Spinal cord (tissue), 10 donors: ENCODE results near the gene THADA. TPM values are rescaled to one million over a fixed set of nuclear protein-coding genes. Genes with fewer than 3 reads are reported as not detected.

ENCODE experiments used
- DNase-seq, 6 donors: peaks; one replicate each; pipeline versions ENCODE4 v3.0.0 to v3.0.0-alpha.2; 2013 to 2015; ENCODE audit warnings: low spot score in 6 of 6, low read depth in 4 of 6
- H3K27ac ChIP-seq: one replicate; pipeline ENCODE4 v1.5.1; 2013; ENCODE audit warnings: low read depth, low read length, control low read depth
- H3K27me3 ChIP-seq: one replicate; pipeline ENCODE4 v1.6.1; 2013; ENCODE audit warnings: low read length; ENCODE audit not compliant: control insufficient read depth, insufficient read depth
- H3K36me3 ChIP-seq: one replicate; pipeline ENCODE4 v1.6.1; 2013; ENCODE audit warnings: low read length; ENCODE audit not compliant: control insufficient read depth, insufficient read depth
- H3K4me1 ChIP-seq: one replicate; pipeline ENCODE4 v1.6.1; 2013; ENCODE audit warnings: low read length; ENCODE audit not compliant: control insufficient read depth, insufficient read depth
- H3K4me3 ChIP-seq: one replicate; pipeline ENCODE4 v1.5.1; 2013; ENCODE audit warnings: low read depth, low read length, control low read depth
- H3K9me3 ChIP-seq: one replicate; pipeline ENCODE4 v1.6.1; 2013; ENCODE audit warnings: low read length; ENCODE audit not compliant: control insufficient read depth, insufficient read depth
- WGBS: methylation state at CpG from one replicate; pipeline ENCODE4 v1.1.5; 2013; ENCODE audit warnings: missing lambda C conversion rate; ENCODE audit not compliant: insufficient coverage; 5-methylcytosine and 5-hydroxymethylcytosine counted together
- polyA plus RNA-seq, 2 donors: library from polyadenylated mRNA; unstranded; fragments of 120-200 nt; gene quantifications; one replicate each; pipeline ENCODE4 v1.2.1, GENCODE V29; 2013; ENCODE audit not compliant: insufficient read length in 2 of 2
- total RNA-seq, 2 donors: library from RNA; depleted of rRNA in 1 of 2; stranded (reverse); fragments of 120-200 nt in 1 of 2; fragments of >200 nt in 1 of 2; gene quantifications; one replicate each; pipeline versions ENCODE4 v1.2.3 to v1.2.4, GENCODE V29; 2013 to 2014
- donor health status: healthy.

Gene THADA
- total and polyA plus RNA-seq, 4 donors, result 16.5 to 44.8 (median 21.5) TPM

DNA sequence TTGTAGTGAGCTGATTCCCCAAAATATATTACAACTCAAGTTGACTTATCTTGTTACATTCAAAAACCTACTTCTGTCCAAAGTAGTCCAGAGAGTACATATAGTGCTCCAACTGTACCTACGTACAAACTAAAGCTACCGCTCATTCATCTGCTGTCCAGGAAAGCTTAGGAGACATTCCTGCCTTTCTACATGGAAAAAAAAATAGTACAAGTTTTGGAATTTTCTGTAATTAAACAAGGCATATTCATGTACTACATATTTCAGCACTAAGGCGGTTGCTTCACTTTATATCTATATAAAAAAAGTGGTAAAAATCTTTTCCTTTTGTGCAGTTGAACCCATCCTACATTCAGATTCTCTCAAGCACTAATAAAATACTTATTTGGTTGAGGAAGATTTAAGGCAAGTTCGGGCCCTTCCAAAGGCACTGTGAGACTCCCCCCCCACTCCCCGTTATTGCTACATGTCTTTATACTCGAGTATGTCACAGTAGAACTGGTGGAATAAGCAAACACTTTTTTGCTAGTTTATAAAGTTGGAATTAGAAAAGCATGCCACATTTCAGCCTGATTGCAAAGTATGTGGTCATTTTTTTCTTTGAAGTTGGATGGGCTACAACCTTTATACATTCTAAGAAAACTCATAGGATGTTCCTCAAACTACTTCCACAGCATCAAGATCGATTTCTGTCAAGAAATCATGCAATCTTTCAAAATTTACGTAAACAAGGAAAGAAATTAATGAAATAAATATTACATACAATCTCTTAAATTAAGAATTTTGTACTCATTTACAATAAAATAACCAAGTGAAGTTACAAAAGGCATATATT lies 373.1 kb downstream of the THADA start:
- peak overlapping the region; percentile 79 for H3K4me3 ChIP-seq
- H3K4me1 ChIP-seq, result peaks cover 51% of the 10 kb centered on the region
- peaks cover 16% of the 10 kb centered on the region for H3K36me3 ChIP-seq
- WGBS, result no CpG with 5 or more reads among the region's 8 CpGs
- H3K27me3 ChIP-seq, result peaks cover 12% of the 10 kb centered on the region
- peak in 2 of 6 donors; percentile 13 to 35 for DNase-seq
- peak overlapping the region; percentile 98 for H3K27ac ChIP-seq
- H3K9me3 ChIP-seq, result no peaks in the 10 kb centered on the region

GRCh38 chr2:43221763-43222474 lies 373.9 kb downstream of the THADA start:
- H3K9me3 ChIP-seq, result no peaks in the 10 kb centered on the region
- 7% methylated on average over 5 of the region's 8 CpGs for WGBS
- H3K36me3 ChIP-seq, result peaks cover 16% of the 10 kb centered on the region
- peaks cover 11% of the 10 kb centered on the region for H3K27me3 ChIP-seq
- peak in 5 of 6 donors; percentile 70 to 95 (median 83) for DNase-seq
- peak overlapping the region; percentile 79 for H3K4me3 ChIP-seq
- H3K4me1 ChIP-seq, result peaks cover 49% of the 10 kb centered on the region
- H3K27ac ChIP-seq, result peak overlapping the region; percentile 98

DNA sequence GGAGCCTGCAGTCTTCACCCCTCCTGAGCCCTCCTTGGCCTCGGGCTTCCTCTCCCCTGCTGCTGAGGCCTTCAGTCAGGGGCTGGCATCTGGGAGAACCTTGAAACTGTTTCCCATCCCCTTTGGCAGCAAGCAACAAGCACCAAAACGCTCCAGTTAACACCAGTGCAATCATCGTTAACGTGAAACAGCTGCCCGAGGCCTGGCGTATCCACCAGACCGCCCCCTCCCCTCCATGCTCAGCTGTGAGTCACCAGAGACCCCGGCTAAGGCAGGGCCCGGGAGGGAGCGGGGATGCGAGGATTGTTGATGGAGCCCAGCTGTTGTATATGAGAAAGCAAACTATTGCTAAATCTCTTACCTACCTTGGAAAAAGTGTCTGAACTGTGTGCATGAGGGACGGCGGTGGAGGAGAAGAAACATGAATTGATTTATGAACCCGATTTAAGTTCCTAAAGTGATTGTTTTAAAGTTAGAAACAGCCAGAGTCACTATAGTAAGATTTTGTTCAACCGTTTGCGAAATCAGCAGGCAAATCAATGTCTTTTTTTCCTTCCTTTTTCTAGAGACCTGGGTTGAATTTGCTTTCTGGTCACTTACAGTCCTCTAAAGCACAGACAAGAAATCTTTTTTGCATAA lies 374.6 kb downstream of the THADA start:
- DNase-seq, result peak in 2 of 6 donors; percentile 82 to 84

DNA sequence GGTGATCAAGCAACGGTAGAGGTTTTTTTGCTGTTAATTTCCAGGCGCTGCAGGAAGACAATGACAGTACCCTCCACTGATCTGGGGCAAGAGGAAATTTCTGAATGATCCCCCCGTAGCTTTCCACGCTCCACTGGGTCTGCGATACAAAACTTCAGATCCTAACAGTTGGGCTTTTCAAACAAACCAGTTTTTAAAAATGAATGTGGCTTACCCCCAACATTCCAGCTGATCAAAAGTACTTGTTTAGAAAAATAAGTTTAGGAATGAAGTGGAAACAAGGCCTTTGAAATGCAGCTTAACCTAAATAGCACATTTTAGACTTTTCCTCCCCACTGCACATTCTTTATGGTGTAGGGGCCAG lies 375.1 kb downstream of the THADA start:
- Histone ChIP-seq H3K4me1 (peaks cover 49% of the 10 kb centered on the region), H3K36me3 (peaks cover 16% of the 10 kb centered on the region), H3K4me3 (peak overlapping the region; percentile 79), H3K9me3 (no peaks in the 10 kb centered on the region), H3K27me3 (peaks cover 7% of the 10 kb centered on the region), H3K27ac (peak overlapping the region; percentile 98)
- DNase-seq, result no peak
- no CpG with 5 or more reads among the region's 5 CpGs for WGBS

More for the DNA sequence above, 374.6 kb downstream of the THADA start:
- Histone ChIP-seq H3K27ac (peak overlapping the region; percentile 98), H3K36me3 (peaks cover 16% of the 10 kb centered on the region), H3K4me1 (peaks cover 49% of the 10 kb centered on the region), H3K4me3 (peak overlapping the region; percentile 79), H3K27me3 (peaks cover 11% of the 10 kb centered on the region), H3K9me3 (no peaks in the 10 kb centered on the region)
- WGBS, result 17% methylated on average over 7 of the region's 16 CpGs

DNA sequence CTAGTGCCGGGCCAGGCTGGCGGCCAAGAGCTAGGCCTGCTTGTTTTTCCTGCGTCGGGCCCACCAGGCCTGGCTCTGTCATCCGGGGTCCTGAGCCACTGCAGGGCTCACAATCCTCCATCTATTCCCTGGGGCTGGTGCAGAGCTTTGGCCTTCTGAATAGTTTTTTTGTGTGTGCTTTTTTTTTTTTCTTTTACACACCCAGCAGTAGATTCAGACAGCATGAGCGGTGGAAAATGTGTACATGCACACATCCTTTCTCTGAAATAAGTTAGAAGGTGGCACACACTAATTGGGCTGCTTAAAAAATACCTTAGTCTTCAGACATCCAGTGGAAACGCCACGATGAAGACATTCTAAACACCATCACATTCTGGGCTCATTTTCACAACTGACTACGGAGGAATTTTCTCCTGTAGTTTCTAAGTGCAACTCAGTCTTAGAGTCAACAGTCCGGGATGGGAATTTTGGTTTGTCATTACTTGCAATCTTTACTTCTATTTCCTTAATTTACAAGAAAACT lies 375.5 kb downstream of the THADA start:
- H3K27ac ChIP-seq, result peak overlapping the region; percentile 98
- H3K9me3 ChIP-seq, result no peaks in the 10 kb centered on the region
- H3K4me3 ChIP-seq, result peak overlapping the region; percentile 34
- DNase-seq, result no peak
- 24% methylated on average over 5 of the region's 10 CpGs for WGBS
- H3K4me1 ChIP-seq, result peaks cover 49% of the 10 kb centered on the region
- H3K36me3 ChIP-seq, result peaks cover 15% of the 10 kb centered on the region
- H3K27me3 ChIP-seq, result peaks cover 4% of the 10 kb centered on the region

DNA sequence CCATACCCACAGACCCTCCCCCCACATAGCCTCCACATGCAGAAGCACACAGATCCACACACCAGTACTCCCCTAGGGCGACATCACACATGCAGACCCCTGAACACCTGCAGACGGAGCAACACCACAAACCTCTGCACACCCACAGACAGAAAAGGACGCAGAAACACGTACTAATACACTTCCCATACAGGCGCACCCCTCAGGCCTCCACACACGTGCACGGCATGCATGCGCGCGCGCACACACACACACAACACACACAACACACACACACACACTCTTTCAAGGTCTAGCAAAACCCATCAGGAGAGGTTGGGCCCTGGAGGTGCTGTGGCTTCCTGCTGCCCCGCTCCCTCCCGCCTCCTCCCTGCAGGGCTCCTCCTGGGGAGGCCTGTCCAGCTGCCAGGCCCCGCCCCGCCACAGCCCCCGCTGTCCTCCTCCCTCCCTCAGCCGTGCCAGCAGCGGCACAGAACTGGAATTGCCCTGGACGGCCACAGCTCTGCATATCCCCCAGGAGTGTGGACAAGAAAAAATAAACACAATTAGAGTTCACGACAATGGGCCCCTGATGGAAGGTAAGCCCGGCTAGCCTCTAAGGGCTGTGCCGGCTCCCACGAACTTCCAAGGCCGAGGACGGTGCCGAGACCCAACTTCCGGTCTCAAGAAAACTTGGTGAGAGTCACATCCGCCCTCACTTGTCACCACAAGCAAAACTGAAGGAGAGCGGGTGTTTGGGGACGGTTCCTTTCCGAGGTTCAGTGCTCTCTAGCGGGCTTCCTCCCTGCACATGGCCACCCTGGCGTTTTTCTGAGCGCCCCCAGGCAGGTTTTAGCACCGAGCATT lies 376.2 kb downstream of the THADA start:
- DNase-seq, result peak in 3 of 6 donors; percentile 58 to 85 (median 72)
- peak overlapping the region; percentile 34 for H3K4me3 ChIP-seq
- peak overlapping the region; percentile 98 for H3K27ac ChIP-seq
- no peaks in the 10 kb centered on the region for H3K9me3 ChIP-seq
- H3K4me1 ChIP-seq, result peaks cover 49% of the 10 kb centered on the region
- H3K36me3 ChIP-seq, result peaks cover 8% of the 10 kb centered on the region
- 21% methylated on average over 28 of the region's 35 CpGs for WGBS
- no peaks in the 10 kb centered on the region for H3K27me3 ChIP-seq

- 39% methylated on average over 6 of the region's 8 CpGs for WGBS
- no peak for DNase-seq
- peaks cover 2% of the 10 kb centered on the region for H3K36me3 ChIP-seq
- no peaks in the 10 kb centered on the region for H3K9me3 ChIP-seq
- H3K4me3 ChIP-seq, result peak overlapping the region; percentile 34
- H3K27ac ChIP-seq, result peak overlapping the region; percentile 98
- H3K27me3 ChIP-seq, result no peaks in the 10 kb centered on the region
- peaks cover 44% of the 10 kb centered on the region for H3K4me1 ChIP-seq
Observed at GRCh38 chr2:43218702-43219382, 377.0 kb downstream of the THADA start.

- H3K36me3 ChIP-seq, result peaks cover 2% of the 10 kb centered on the region
- H3K4me1 ChIP-seq, result peaks cover 44% of the 10 kb centered on the region
- no peak overlapping the region for H3K4me3 ChIP-seq
- H3K27ac ChIP-seq, result peak overlapping the region; percentile 98
- DNase-seq, result peak in 1 of 6 donors; percentile 49
- H3K27me3 ChIP-seq, result no peaks in the 10 kb centered on the region
- 29% methylated on average over 5 of the region's 13 CpGs for WGBS
- no peaks in the 10 kb centered on the region for H3K9me3 ChIP-seq
Observed at GRCh38 chr2:43218155-43218701, 377.6 kb downstream of the THADA start.
